ENCODE measurements around the gene BRPF1.

DNA sequence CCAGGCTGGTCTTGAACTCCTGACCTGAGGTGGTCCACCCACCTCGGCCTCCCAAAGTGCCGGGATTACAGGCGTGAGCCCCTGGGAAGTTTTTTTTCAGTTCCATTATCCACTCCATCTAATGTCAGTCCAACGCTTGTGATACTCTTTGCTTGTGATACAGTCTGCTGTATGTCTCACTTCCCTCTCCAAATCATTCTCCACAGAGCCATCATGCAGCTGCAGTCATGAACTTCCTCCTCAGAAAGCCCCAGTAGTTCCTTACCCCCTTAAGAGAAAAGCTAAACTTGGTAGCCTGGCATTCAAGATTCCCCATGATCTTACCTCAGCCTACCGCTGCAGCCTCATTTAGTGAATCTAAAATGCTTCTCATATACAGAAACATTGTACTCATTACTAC, 63.7 kb downstream of the BRPF1 start:
- TF ChIP-seq, protein P1, sequence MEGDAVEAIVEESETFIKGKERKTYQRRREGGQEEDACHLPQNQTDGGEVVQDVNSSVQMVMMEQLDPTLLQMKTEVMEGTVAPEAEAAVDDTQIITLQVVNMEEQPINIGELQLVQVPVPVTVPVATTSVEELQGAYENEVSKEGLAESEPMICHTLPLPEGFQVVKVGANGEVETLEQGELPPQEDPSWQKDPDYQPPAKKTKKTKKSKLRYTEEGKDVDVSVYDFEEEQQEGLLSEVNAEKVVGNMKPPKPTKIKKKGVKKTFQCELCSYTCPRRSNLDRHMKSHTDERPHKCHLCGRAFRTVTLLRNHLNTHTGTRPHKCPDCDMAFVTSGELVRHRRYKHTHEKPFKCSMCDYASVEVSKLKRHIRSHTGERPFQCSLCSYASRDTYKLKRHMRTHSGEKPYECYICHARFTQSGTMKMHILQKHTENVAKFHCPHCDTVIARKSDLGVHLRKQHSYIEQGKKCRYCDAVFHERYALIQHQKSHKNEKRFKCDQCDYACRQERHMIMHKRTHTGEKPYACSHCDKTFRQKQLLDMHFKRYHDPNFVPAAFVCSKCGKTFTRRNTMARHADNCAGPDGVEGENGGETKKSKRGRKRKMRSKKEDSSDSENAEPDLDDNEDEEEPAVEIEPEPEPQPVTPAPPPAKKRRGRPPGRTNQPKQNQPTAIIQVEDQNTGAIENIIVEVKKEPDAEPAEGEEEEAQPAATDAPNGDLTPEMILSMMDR (IDR thresholded peaks at IDR 0.05 in 2 of 3, conservative IDR thresholded peaks at IDR 0.05 in 1 of 3; ENCODE audit: borderline replicate concordance in 1 of 3, insufficient read depth in 1 of 3, low read depth in 2 of 3, low read length in 2 of 3), result no peak
- no peak for TF ChIP-seq POLR2AphosphoS5 (IDR thresholded peaks at IDR 0.05; ENCODE audit: low read depth, low read length)
